ENCODE results near the gene ESM1.

The ESM1 gene

GRCh38 chr5:54932789-54933188 is 52.6 kb downstream of the ESM1 start:
- TF ChIP-seq, protein P1, sequence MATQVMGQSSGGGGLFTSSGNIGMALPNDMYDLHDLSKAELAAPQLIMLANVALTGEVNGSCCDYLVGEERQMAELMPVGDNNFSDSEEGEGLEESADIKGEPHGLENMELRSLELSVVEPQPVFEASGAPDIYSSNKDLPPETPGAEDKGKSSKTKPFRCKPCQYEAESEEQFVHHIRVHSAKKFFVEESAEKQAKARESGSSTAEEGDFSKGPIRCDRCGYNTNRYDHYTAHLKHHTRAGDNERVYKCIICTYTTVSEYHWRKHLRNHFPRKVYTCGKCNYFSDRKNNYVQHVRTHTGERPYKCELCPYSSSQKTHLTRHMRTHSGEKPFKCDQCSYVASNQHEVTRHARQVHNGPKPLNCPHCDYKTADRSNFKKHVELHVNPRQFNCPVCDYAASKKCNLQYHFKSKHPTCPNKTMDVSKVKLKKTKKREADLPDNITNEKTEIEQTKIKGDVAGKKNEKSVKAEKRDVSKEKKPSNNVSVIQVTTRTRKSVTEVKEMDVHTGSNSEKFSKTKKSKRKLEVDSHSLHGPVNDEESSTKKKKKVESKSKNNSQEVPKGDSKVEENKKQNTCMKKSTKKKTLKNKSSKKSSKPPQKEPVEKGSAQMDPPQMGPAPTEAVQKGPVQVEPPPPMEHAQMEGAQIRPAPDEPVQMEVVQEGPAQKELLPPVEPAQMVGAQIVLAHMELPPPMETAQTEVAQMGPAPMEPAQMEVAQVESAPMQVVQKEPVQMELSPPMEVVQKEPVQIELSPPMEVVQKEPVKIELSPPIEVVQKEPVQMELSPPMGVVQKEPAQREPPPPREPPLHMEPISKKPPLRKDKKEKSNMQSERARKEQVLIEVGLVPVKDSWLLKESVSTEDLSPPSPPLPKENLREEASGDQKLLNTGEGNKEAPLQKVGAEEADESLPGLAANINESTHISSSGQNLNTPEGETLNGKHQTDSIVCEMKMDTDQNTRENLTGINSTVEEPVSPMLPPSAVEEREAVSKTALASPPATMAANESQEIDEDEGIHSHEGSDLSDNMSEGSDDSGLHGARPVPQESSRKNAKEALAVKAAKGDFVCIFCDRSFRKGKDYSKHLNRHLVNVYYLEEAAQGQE (IDR thresholded peaks at IDR 0.05; ENCODE audit: insufficient replicate concordance, low read depth): no peak
- TF ChIP-seq GABPA (IDR thresholded peaks at IDR 0.05; ENCODE audit: low read depth): no peak
- no peak for TF ChIP-seq SPI1 (IDR thresholded peaks at IDR 0.05; ENCODE audit: borderline replicate concordance, low read depth)
- TF ChIP-seq CTCF (IDR thresholded peaks at IDR 0.05; ENCODE audit: insufficient read depth, low read length): no peak
- TF ChIP-seq POLR2AphosphoS5 (IDR thresholded peaks at IDR 0.05; ENCODE audit: low read depth): no peak
- Histone ChIP-seq H3K27me3 (ENCODE audit: insufficient read depth, poor library complexity, severe bottlenecking) (no peaks in the 10 kb centered on the region), H3K4me3 (replicated peaks; ENCODE audit: insufficient read depth, low read length) (no peak overlapping the region), H3K27ac (replicated peaks) (no peak overlapping the region)
- DNase-seq (ENCODE audit: low read depth in 1 of 2, low spot score in 1 of 2): no peak

DNA sequence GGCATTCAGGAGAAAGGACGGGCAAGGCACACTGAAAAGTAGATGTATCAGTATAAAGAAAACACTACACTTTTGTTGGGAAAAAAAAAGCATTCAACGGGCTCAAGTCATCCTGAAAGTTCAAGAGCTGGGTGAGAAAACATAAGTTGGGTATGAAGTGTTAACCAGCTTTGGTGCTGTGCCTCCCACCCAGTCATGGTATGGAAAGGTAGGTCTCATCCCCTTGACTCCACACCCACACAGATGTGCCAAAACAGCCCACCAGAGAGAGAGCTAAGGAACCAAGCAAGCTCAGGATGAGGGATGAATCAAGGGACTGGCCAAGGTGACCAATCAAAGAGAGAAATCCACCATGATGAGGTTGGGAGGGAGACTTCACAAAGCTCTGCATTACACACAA is 54.7 kb downstream of the ESM1 start:
- Histone ChIP-seq H3K4me3 (replicated peaks; ENCODE audit: insufficient read depth, low read length) (no peak overlapping the region), H3K27ac (replicated peaks) (no peak overlapping the region), H3K27me3 (ENCODE audit: insufficient read depth, poor library complexity, severe bottlenecking) (no peaks in the 10 kb centered on the region)
- no peak for DNase-seq (ENCODE audit: low read depth in 1 of 2, low spot score in 1 of 2)
- TF ChIP-seq, protein P1 (IDR thresholded peaks at IDR 0.05; ENCODE audit: insufficient replicate concordance, low read depth): no peak
- TF ChIP-seq POLR2AphosphoS5 (IDR thresholded peaks at IDR 0.05; ENCODE audit: low read depth): no peak
- no peak for TF ChIP-seq CTCF (IDR thresholded peaks at IDR 0.05; ENCODE audit: insufficient read depth, low read length)
- TF ChIP-seq SPI1 (IDR thresholded peaks at IDR 0.05; ENCODE audit: borderline replicate concordance, low read depth): no peak
- no peak for TF ChIP-seq GABPA (IDR thresholded peaks at IDR 0.05; ENCODE audit: low read depth)

Measured in HL-60 (cell line).